Prostate gland (tissue), 2 donors: ENCODE measurements around the gene MOBP.

ENCODE experiments used
- CTCF ChIP-seq, 4 experiments: fragments of 200-600 bp in 2 of 4; fragments of 450-650 bp in 2 of 4; sonication (generic) in 2 of 4; IDR thresholded peaks; 1 replicate in 3 of 4; 2 replicates in 1 of 4; pipeline ENCODE4 v1.5.1; 2016 to 2019; ENCODE audit warnings: antibody characterized with exemption in 4 of 4, mild to moderate bottlenecking in 2 of 4, moderate library complexity in 2 of 4
- POLR2A ChIP-seq: fragments of 450-650 bp; IDR thresholded peaks from one replicate; pipeline ENCODE4 v1.6.1; 2016; ENCODE audit warnings: antibody characterized with exemption, mild to moderate bottlenecking

GRCh38 chr3:39429466-39429865, 38.0 kb upstream of the MOBP start:
- TF ChIP-seq POLR2A: no peak
- TF ChIP-seq CTCF (IDR thresholded peaks at IDR 0.05): no peak
